Stimulated activated CD8-positive, alpha-beta memory T cell treated with anti-CD3 and anti-CD28 coated beads, Interleukin-4, amount 100 ng/mL, for 1 hour (primary cell): ENCODE measurements around the gene ASB18.
"Not testable (repeated sequence)": the region's sequence is repeated elsewhere in the genome, so short reads cannot be mapped to it uniquely, and the experiment has no call there.

ENCODE experiments used
- DNase-seq, 2 donors: peaks; one replicate each; pipeline ENCODE4 v3.0.0-alpha.2; 2020; ENCODE audit warnings: low read depth in 2 of 2, low spot score in 1 of 2

The ASB18 gene, protein sequence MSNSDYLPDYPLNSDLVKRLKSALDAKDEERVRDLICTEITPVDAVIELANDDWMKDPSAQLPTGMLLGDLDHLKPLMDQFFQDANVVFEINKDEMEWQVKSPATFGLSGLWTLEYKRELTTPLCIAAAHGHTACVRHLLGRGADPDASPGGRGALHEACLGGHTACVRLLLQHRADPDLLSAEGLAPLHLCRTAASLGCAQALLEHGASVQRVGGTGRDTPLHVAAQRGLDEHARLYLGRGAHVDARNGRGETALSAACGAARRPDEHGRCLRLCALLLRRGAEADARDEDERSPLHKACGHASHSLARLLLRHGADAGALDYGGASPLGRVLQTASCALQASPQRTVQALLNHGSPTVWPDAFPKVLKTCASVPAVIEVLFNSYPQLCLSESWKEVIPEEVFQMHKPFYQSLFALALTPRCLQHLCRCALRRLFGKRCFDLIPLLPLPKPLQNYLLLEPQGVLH

DNA sequence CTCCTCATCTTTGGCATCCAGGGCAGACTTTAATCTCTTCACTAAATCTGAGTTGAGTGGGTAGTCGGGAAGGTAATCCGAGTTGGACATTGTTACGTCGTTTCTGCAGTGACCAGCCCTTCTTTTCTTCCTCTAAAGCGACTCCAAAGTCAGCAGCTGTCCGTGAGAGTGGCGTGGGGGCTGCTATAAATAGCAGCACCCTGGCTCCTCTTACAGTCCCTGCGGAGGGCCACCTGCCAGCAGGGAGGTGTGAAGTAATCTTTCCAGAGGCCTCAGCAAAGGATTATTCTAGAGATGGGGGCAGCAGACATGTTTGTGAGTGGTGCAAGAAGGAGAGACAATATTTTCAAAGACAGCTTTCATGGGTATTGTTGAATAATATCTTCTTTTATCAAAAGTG, at the start of gene ASB18:
ASB18 (minus strand) TSS at position 151 of the 400 bp plus-strand sequence; CDS start at position 90, 61 bp downstream.
- DNase-seq: no peak

DNA sequence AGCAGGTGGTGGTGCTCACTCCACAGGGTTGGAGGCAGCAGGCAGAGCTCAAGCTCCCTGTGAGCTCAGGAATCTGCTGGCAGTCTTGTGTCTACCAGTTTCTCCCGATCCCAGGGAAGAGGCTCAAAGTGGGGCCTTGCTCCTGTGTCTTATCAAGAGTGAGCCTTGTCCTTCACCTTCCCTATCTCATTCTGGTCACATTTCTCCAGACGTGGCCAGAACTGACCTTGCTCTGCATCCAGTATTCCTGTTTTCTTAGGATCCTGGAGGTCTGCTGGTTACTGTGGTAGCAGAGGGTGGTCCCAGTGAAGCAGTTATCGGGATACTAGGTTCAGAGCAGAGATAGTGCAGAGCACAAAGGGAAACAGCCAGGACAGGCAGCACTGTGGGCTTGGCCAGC, 47.1 kb upstream of the ASB18 start:
- DNase-seq: no peak

DNA sequence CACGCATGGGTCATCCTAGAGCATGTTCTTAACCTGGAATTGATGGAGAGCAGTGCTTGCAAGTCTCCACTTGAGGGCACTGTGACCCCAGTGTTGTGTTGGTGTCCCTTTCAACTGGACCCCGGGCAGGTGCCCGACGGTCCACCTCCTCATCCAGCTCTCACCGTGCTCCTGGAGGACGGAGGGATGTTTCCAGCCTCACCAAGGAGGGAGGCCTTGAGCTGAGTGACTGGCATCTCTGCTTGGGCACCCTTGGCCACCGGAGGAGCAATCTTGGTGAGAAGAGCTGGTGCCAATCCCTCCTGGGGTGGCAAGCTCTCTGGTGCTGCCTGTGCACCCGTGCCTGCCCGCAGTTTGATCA, 45.4 kb upstream of the ASB18 start:
- no peak for DNase-seq

DNA sequence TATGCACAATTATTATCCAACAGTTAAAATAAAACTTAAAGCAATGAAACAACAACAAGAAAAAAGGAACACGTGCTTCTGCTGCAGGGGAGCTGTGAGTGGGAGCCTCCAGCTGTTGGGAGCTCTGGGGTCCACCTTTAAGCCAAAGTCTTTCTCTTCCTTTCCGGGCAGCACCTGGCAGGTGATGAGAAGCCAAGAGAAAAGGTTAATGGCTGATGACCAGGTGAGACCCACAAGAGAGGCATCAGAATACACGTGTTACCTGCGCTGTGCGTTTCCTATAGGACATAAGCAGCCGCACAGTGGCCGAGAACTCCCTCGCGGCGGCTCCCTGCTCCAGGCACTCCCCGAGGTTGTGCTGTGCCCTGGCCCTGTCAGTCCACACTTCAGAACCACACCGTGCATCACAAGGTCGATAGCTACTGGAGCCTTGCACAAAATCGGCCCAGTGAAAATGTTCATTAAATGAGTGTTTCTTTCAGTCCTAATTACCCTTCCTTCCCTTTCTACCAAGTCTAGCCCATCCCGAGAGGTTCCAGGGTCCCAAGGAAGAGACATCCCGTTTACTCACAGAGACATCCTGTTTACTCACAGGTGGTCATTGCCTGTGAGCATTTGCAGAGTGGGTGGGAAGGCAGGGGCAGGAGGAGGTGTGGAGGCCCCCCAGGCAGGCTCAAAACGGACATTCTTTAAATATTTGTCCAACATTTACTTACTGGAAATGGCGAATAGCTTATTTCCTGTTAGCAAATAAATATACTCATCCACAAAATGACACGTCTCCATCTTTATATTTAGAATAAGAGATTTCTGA, 44.9 kb upstream of the ASB18 start:
- no peak for DNase-seq

DNA sequence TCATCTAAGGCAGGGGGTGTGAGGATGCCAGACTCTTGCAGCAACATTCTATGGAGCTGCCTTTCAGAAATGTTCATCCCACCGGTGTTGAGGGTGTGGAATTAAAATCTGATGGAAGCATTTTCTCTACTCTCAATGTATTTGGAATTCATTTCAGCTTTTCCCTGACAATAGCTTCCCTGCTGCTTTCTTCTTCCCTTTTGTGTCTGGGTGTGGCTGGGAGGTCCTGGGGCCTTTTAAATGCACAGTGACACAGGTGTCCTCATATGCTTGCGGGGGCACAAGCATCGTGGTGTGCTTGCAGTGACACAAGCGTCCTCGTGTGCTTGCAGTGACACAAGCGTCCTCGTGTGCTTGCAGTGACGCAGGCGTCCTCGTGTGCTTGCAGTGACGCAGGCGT, 43.4 kb upstream of the ASB18 start:
- no peak for DNase-seq

DNA sequence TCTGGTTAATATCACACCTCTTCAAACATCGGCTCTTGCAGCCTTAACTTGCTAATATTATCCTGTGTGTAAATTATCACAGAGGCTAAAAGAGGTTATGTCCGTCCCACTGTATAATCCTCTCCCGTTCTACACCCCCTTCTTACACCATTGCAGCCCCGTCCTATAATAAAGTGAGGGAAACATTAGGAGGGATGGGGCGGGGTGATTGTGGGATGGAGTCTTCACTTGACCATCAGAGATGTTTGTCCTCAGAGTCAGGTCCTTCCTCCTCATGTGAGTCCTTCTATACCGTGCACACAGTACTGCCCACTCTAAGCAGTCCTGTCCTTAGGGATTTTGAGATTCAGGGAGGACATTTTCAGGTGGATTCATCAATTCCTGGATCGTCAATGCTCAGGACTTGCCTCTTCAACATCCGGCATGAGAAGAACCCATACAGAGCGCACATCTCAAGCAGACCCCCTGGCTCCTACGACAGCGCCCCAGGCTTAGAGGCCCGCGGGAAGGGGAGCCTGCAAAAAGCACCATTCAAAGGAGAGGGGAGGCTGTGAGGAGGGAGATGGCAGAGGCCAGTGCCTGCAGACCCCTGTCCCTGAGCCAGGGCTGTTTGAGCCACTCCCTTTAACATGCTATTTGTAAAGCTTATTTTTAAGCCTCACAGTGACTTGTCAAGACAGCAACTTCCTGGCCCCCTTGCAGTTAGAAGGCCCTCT, 42.8 kb upstream of the ASB18 start:
- no peak for DNase-seq

DNA sequence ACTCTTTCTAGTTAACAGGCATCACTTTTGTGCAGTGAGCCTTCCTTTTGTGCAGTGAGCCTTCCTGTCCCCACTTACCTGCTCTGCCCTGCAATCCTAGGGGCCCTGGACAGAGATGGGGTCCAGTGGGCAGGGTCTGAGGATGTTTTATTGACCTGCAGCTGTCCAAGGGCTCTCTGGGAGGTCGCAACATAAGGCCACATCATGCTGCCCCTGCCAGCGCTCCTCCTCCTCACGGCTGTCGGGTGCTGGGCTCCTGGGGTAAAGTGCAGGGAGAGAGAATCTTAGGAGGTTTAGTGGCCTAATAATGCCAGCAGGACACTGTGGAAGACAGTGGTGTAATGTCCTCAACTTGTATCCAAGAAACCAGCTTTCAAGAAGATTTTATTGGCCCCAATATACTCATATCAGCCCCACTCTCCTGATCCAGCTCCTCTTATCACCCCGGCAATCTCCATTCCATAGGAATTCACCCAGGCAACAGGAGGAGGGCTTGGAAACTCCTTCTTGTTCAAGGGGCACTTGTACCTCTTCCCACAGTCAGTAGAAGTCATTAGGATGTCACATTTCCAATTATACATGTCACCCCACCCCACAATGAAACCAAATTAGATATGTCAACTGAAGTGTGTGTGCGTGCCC, 41.9 kb upstream of the ASB18 start:
- no peak for DNase-seq

DNA sequence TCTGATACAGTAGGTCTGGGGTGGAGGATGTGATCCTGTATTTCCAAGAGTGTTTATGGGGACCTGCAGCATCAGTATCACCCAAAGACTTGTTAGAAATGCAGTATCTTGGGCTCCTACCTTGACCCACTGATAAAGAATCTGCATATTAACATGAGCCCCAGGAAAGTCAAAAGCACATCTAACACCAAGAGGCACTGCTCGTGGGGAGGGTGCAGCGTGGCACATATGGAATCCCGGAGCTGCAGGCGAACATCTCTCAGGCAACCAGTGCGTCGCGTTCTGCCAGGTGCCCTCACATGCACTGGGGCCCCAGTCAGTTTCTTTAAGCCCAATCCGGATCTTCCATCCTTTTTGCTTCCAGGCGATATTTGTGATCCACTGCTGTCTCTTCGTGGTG, 41.3 kb upstream of the ASB18 start:
- no peak for DNase-seq

DNA sequence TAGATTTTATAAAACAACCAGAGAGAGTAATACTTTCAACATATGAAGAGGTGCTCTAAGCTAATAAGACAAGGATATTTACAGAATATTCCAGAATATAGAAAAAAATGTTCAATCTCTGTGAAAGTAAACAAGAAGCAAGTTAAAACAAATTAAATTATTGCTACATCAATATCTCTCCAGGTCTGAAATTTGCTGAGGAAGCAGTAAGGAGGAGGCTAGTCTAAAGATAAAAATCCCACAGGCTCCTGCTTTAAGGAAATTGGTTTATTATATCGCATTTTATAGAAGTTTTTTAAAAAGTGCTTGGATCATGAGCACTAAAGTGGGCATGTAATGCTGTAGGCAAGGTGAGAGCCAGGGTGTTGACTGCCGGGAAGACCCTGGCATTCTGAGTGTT, 39.7 kb upstream of the ASB18 start:
- DNase-seq: no peak

DNA sequence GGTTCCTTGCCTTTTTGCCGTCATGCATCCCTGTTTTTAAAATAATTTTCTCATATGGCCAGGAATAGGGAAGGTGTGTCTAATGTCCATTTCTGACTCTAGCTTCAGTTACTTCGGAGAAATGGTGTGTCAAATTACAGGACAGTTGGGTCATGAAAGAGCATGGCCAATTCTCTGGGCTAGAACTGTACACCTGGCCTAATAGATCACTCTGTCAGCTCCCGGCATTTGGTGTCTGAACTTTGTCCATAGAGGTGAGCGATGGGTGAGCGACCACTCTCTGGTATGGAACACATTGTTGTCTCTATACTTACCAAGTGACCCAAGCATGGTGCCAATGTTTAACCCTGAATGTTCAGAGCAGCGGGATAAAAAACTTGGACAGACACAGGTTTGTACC, 38.3 kb upstream of the ASB18 start:
- no peak for DNase-seq

DNA sequence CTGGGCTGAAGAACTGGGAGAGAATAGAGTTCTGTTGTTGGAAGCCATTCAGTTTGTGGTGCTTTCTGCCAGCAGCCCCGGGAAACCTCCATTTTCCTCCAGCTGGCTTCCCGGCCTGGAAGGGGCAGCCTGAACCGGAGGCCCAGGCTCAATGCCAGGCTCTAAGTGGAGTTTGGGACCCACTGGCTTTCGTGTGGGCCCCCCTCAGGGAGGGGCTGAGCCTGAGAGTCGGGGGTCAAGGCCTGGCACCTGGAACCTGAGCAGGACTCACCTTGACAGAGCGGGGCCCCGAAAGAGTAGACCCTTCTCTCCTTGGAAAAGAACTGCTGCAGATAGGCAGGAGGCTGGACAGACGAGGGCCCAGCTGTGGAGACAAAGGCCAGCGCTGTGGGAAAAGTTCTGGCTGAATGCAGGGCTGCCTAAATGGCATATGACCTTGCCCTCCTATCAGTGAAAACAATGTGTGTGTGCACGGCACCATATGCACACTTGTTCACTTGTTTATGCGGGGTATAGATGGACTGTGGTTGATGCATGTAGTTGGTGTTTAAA, 34.8 kb upstream of the ASB18 start:
- no peak for DNase-seq

DNA sequence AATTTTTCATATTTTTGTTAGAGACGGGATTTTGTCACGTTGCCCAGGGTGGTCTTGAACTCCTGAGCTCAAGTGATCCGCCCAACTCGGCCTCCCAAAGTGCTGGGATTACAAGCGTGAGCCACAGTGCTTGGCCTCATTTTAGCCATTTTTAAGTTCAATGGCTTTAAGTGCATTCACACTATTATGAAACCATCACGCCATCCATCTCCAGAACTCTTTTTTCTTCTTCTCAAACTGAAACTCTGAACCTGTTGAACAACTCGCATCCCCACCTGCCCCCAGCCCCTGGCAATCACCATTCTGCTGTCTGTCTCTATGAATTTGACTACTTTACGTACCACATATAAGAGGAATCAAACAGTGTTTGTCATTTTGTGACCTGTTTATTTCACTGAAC, 31.3 kb upstream of the ASB18 start:
- no peak for DNase-seq

DNA sequence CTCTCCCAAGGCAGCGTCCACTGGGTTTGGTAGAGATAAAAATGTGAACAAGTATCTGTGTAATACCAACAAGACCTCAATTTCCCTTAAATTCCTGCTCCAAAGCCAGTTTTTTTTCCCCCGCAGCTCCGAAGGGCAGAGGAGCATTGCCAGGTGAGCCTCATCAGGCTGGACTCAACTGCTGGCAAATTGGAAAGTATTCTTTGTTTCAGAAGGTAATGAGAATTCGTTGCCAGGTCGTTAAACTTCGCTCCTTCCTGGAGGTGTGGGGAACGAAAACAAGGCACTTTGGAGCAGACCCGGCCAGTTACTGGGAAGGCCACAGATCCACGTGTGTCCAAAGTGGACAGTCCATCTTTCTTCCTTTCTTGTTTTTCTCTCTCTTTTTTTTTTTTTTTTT, 30.4 kb upstream of the ASB18 start:
- no peak for DNase-seq

DNA sequence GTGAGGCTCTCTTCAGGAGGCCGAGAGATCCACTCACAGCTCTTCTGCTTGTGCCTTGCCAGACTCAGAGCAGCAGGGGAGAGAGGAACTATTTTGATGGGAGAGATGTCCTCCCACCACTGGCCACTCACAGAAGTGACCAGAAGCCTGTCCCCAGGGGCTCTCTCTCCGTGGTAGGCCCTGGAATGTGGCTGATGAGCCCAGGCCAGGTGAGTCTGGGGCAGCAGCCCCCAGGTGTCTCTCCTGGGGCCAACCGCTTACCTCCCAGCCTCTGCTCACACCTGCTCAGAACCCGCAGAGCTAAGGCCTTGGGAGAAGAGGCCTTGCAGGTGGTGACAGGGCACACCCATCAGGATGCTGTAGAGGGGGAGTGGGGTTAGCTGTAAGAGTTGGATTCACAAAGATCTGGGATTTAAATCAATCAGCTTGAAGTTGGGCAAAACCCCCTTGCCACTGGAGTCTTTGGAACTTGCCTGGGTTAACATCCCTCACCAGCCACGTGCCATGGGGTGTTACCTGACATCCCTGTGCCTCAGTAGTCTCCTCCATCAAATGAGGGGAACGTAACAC, 29.1 kb upstream of the ASB18 start:
- DNase-seq: no peak

DNA sequence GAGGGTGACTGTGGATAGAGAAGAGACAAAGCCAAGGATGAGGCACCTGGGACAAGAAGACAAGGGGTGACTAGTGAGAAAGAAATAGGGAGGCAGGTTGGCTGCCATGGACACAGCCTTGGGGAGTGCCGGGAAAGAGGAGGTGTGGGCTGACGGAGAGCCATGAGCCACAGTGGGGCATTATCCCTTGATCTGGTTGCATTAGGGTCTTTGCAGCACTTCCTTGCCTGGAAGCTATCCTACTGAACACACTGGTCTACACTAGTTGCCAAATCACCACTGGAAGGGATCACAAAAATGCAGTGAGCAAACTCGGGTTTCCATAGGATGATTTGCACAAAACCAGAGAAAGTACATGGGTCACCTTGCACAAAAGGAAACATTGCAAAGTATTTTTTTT, 27.7 kb upstream of the ASB18 start:
- DNase-seq: no peak

DNA sequence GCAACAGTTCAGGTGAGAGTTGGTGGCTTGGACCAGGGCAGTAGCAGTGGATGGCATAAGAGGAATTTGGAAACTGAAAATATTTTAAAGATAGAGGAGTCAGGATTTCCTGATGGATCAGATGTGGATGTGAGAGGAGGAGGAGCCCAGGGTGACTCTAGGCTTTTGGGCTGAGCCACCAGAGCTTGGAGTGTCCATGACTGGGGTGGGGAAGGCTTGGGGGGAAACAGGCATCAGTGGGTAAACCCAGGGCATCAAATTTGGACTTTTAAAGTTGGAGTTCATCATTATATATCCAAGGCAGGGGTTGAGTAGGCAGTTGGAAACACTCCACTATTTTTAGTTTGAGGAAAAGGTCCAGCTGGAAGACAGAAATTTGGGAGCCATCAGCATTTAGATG, 27.3 kb upstream of the ASB18 start:
- DNase-seq: no peak

DNA sequence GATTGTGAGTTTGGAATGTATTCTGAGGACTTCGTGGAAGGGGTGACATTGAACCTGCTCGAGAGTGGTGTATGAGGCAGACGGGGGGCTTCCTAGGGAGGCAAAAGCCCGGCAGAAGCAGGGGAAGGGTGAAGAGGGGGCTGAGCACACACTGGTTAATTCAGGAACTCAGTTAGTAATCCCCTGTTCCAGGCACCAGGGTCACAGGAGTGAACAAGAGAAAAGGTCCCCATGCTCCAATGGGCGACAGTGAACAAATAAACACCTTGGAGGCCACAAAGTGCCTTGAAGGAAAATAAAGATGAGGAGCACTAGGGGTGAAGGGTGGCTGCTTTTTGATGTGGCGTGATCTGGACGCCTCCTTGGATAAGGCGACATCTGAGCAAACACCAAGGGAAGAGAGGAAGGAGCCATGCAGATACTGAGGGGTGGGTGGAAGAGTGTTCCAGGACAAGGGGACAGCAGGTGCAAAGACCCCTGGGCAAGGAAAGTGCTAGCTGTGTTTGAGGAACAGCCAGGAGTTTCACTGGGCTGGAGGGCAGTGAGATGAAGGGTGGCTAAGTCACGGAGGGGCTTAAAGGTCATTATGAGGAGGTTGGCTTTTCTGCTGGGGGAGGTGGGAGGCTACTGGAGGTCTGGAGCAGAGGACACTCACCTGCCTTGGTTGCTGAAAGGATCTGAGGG, 26.7 kb upstream of the ASB18 start:
- no peak for DNase-seq

DNA sequence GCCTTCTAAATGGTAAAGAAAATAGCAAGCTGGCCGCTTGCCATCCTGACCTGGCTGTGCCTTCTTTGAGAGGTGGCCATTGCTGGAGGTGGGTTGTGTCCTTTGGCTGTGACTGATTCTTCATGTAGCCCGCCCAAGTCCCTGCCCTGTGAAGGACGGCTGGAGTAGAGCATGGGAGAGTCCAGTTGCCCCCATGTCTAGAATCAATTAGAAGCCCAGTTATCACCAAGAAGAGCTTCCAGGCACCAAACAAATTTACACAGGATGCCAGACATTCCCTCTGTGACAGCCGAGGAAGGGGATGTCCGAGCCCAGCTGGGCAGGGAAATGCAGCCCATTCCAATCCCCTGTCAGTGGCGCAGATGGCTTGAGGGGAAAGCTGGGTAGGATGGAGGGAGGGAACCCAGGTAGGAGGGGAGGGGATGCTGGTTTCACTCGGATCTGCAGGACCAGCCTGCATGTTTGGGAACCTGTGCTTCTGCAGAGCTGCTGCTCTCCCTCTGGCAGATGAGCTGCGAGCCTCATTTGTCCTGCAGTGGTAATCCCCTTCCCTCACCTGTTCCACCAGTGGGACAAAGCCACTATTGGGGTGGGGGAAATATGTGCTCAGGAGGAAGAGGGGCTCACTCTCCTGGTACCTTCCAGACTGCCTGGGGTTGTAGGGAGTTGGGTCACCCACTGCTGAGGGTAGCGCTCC, 25.7 kb upstream of the ASB18 start:
- DNase-seq: no peak

DNA sequence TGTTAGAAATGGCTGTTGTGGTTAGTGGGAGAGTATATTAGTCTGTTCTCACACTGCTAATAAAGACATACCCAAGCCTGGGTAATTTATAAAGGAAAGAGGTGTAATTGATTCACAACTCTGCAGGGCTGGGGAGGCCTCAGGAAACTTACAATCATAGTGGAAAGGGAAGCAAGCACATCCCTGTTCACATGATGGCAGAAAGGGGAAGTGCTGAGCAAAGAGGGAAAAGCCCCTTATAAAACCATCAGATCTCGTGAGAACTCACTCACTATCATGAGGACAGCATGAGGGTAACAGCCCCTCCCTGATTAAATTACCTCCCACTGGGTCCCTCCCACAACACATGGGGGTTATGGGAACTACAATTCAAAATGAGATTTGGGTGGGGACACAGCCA, 24.2 kb upstream of the ASB18 start:
- DNase-seq: not testable (repeated sequence)

DNA sequence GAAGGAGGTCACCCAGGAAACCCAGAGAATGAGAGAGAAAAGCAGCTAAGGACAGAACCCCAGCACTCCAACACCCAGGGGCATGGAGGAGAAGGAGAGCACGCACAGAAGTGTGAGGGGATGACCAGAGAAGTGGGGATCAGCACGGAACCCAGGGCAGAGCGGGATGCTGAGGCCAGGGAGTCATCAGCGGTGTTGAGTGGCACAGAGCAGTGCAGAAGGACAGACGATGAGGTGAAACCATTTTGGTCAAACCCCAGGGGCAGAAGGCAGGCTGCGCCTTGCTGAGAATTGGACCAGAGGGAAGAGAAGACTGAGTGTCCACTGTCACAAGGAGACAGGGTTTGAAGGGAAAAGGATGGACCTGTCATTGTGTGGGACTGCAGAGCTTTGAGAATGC, 23.4 kb upstream of the ASB18 start:
- DNase-seq: no peak
